ENCODE data around the gene ATE1.

DNA sequence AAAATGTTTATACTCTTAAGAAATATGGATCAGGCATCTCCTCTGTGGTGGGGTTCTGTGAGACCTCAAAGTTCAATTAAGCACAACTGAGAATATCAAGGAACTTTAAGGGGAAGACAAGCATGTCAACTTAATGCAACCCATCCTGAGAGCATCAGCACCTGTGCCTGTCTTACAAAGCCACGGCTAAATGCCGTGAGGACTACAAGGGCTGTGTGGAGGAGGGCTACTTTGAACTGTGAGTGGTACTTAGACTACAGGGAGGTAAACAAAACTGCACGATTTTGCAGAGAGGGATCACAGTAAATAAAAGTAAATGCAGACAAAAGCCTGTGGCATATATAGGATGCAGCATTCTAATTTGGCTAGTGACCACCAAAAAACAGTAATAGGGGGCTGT lies 139.1 kb downstream of the ATE1 start:
- TF ChIP-seq, protein P1, sequence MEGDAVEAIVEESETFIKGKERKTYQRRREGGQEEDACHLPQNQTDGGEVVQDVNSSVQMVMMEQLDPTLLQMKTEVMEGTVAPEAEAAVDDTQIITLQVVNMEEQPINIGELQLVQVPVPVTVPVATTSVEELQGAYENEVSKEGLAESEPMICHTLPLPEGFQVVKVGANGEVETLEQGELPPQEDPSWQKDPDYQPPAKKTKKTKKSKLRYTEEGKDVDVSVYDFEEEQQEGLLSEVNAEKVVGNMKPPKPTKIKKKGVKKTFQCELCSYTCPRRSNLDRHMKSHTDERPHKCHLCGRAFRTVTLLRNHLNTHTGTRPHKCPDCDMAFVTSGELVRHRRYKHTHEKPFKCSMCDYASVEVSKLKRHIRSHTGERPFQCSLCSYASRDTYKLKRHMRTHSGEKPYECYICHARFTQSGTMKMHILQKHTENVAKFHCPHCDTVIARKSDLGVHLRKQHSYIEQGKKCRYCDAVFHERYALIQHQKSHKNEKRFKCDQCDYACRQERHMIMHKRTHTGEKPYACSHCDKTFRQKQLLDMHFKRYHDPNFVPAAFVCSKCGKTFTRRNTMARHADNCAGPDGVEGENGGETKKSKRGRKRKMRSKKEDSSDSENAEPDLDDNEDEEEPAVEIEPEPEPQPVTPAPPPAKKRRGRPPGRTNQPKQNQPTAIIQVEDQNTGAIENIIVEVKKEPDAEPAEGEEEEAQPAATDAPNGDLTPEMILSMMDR (IDR thresholded peaks at IDR 0.05): no peak
- TF ChIP-seq POLR2A (IDR thresholded peaks at IDR 0.05): no peak

All from uterus (tissue), 2 donors.